A673 (cell line): ENCODE results near the gene KRTAP9-4. TPM values are rescaled to one million over a fixed set of nuclear protein-coding genes. Genes with fewer than 3 reads are reported as not detected.
"Not testable (repeated sequence)": the region's sequence is repeated elsewhere in the genome, so short reads cannot be mapped to it uniquely, and the experiment has no call there.

ENCODE experiments used
- Bru-seq: library from RNA; stranded (reverse); fragments of 400-500 nt; gene quantifications from one replicate; lab custom pipeline; 2021; lab: Mats Ljungman, UMichigan
- BruChase-seq, 2 experiments: library from RNA; stranded (reverse); fragments of 400-500 nt; gene quantifications; one replicate each; lab custom pipeline; 2021; lab: Mats Ljungman, UMichigan
- BruUV-seq: library from RNA; stranded (reverse); fragments of 400-500 nt; replicated peaks from 2 replicates; lab custom pipeline; 2021; lab: Mats Ljungman, UMichigan
- CTCF ChIA-PET: fragments of 300-600 bp; sonication (Branson Sonifier 250); formaldehyde crosslinking; loops from one replicate; lab custom pipeline; 2022; ENCODE audit warnings: antibody characterized with exemption; lab: Charles Lee
- POLR2A ChIA-PET: fragments of 300-600 bp; sonication (Branson Sonifier 250); formaldehyde crosslinking; loops from one replicate; lab custom pipeline; 2022; ENCODE audit warnings: antibody characterized with exemption; ENCODE audit not compliant: low non-redundant PET; lab: Charles Lee
- DNase-seq: peaks from one replicate; pipeline ENCODE4 v3.0.0-alpha.2; 2015; ENCODE audit warnings: low spot score
- H3K27ac ChIP-seq: fragments of 200-600 bp; sonication (generic); 2 replicates; pipeline ENCODE4 v1.5.1; 2016; ENCODE audit warnings: mixed run types, low read depth, mild to moderate bottlenecking, mixed read lengths, antibody characterized with exemption, low read length; ENCODE audit not compliant: poor library complexity, severe bottlenecking
- H3K27me3 ChIP-seq: fragments of 200-600 bp; sonication (generic); replicated peaks from 2 replicates; pipeline ENCODE4 v1.6.1; 2017; ENCODE audit warnings: mixed run types, low read depth, mild to moderate bottlenecking, mixed read lengths, antibody characterized with exemption, low read length; ENCODE audit not compliant: insufficient read depth, poor library complexity
- H3K36me3 ChIP-seq: fragments of 200-600 bp; sonication (generic); 2 replicates; pipeline ENCODE4 v1.6.1; 2016; ENCODE audit warnings: mixed run types, mild to moderate bottlenecking, mixed read lengths, antibody characterized with exemption, low read length; ENCODE audit not compliant: insufficient read depth, poor library complexity, severe bottlenecking
- H3K4me1 ChIP-seq: fragments of 200-600 bp; sonication (generic); 2 replicates; pipeline ENCODE4 v1.6.1; 2017; ENCODE audit warnings: mixed run types, mild to moderate bottlenecking, mixed read lengths, antibody characterized with exemption, low read length; ENCODE audit not compliant: insufficient read depth, poor library complexity, severe bottlenecking
- H3K4me3 ChIP-seq: fragments of 200-600 bp; sonication (generic); 2 replicates; pipeline ENCODE4 v1.5.1; 2016; ENCODE audit warnings: low read depth, mixed run types, mild to moderate bottlenecking, mixed read lengths, low read length; ENCODE audit not compliant: poor library complexity, severe bottlenecking
- H3K9me3 ChIP-seq: fragments of 200-600 bp; sonication (generic); 2 replicates; pipeline ENCODE4 v1.6.1; 2016; ENCODE audit warnings: mixed run types, low read depth, mild to moderate bottlenecking, mixed read lengths, antibody characterized with exemption, low read length; ENCODE audit not compliant: poor library complexity, severe bottlenecking
- EZH2 ChIP-seq: fragments of 200-600 bp; sonication (generic); IDR thresholded peaks from 2 replicates; pipeline ENCODE4 v1.6.1; 2017; ENCODE audit warnings: borderline replicate concordance, low read depth, mild to moderate bottlenecking, mixed read lengths, antibody characterized with exemption, low read length; ENCODE audit not compliant: poor library complexity, severe bottlenecking
- intact Hi-C: fragments of 100-400 bp; cut with micrococcal nuclease; formaldehyde crosslinking; loops from one replicate; pipeline ENCODE4 v1.10.0; 2022; ENCODE audit not compliant: unreplicated experiment
- long read RNA-seq: library from polyadenylated mRNA; stranded (forward); transcript quantifications from one replicate; pipeline ENCODE4 v2.0.0, GENCODE V29; 2022
- total RNA-seq: library from RNA; stranded (reverse); gene quantifications from 2 replicates; pipeline ENCODE4 v1.2.3, GENCODE V29; 2021
- TF ChIP-seq, protein P1 (sequence below): fragments of 300-800, 200-600 bp; sonication (generic); conservative IDR thresholded peaks from 2 replicates; pipeline ENCODE4 v1.5.1; 2017; ENCODE audit warnings: low read depth, mild to moderate bottlenecking, antibody characterized with exemption, low read length, moderate library complexity, mixed read lengths

Gene KRTAP9-4, protein sequence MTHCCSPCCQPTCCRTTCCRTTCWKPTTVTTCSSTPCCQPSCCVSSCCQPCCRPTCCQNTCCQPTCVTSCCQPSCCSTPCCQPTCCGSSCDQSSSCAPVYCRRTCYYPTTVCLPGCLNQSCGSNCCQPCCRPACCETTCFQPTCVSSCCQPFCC
- total RNA-seq (not detected in 2 replicates), Bru-seq, nascent RNA (not detected), BruChase-seq, experiment 1, labeled RNA remaining after a 2-hour chase (not detected), BruChase-seq, experiment 2, labeled RNA remaining after a 6-hour chase (not detected)
- long read RNA-seq: 0 reads

GRCh38 chr17:41249637-41250240 lies at the start of gene KRTAP9-4:
TSS of gene KRTAP9-4 (plus strand) at chr17:41249687. CDS start at chr17:41249721, 34 bp downstream.
- H3K4me1 ChIP-seq, POLR2A ChIA-PET, H3K27me3 ChIP-seq, H3K9me3 ChIP-seq, H3K27ac ChIP-seq, BruUV-seq, CTCF ChIA-PET, intact Hi-C loops, H3K4me3 ChIP-seq, DNase-seq, H3K36me3 ChIP-seq: not testable (repeated sequence)

- no TSS peak for BruUV-seq
- no peaks in the 10 kb centered on the region for H3K36me3 ChIP-seq
- POLR2A ChIA-PET: no interaction called here
These were observed 37.5 kb upstream of the KRTAP9-4 start for GRCh38 chr17:41211845-41212466.

DNA sequence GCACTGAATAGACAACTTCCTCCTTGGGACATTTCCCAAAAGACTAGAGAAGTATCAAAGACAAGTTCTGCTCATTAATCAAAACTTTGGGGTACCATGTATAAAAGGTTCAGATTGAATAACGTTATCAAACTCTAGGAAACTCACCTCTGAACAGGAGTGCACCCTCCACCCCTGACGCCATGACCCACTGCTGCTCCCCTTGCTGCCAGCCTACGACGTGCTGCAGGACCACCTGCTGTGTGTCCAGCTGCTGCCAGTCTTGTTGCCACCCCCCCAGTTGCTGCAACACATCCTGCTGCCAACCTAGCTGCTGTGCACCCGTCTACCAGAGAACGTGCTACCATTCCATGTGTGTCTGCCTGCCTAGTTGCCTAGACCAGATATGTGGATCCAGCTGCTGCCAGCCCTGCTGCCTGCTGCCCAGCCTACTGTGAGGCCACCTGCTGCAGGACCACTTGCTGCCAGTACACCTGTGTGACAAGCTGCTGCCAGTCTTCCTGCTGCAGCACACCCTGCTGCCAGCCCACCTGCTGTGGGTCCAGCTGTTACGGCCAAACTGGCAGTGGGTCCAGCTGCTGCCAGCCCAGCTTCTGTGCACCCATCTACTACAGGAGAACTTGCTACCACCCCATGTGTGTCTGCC lies 36.8 kb upstream of the KRTAP9-4 start:
- POLR2A ChIA-PET: no interaction called here
- Histone ChIP-seq H3K4me1 (no peaks in the 10 kb centered on the region), H3K4me3 (no peak overlapping the region), H3K36me3 (no peaks in the 10 kb centered on the region), H3K27ac (no peak overlapping the region), H3K9me3 (no peaks in the 10 kb centered on the region), H3K27me3 (no peaks in the 10 kb centered on the region)
- no peak for DNase-seq
- BruUV-seq: no TSS peak
- CTCF ChIA-PET: no interaction called here
- intact Hi-C loops: no loop called here
- TF ChIP-seq, protein P1, sequence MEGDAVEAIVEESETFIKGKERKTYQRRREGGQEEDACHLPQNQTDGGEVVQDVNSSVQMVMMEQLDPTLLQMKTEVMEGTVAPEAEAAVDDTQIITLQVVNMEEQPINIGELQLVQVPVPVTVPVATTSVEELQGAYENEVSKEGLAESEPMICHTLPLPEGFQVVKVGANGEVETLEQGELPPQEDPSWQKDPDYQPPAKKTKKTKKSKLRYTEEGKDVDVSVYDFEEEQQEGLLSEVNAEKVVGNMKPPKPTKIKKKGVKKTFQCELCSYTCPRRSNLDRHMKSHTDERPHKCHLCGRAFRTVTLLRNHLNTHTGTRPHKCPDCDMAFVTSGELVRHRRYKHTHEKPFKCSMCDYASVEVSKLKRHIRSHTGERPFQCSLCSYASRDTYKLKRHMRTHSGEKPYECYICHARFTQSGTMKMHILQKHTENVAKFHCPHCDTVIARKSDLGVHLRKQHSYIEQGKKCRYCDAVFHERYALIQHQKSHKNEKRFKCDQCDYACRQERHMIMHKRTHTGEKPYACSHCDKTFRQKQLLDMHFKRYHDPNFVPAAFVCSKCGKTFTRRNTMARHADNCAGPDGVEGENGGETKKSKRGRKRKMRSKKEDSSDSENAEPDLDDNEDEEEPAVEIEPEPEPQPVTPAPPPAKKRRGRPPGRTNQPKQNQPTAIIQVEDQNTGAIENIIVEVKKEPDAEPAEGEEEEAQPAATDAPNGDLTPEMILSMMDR: no peak
- TF ChIP-seq EZH2: no peak

More at GRCh38 chr17:41211845-41212466, 37.5 kb upstream of the KRTAP9-4 start:
- Histone ChIP-seq H3K27ac (no peak overlapping the region), H3K4me3 (no peak overlapping the region), H3K27me3 (no peaks in the 10 kb centered on the region), H3K4me1 (no peaks in the 10 kb centered on the region), H3K9me3 (no peaks in the 10 kb centered on the region)
- TF ChIP-seq, protein P1: no peak
- no peak for TF ChIP-seq EZH2
- no peak for DNase-seq
- intact Hi-C loops: no loop called here
- CTCF ChIA-PET: no interaction called here
